Adipocyte (in vitro differentiated cells): ENCODE data around the gene ERBB4.
"Not testable (repeated sequence)": the region's sequence is repeated elsewhere in the genome, so short reads cannot be mapped to it uniquely, and the experiment has no call there.

Source experiments
- DNase-seq: peaks from one replicate; pipeline ENCODE4 v3.0.0-alpha.2; 2015; ENCODE audit warnings: low read depth
- H3K27me3 ChIP-seq: replicated peaks from 2 replicates; pipeline ENCODE4 v1.7.0; 2013; ENCODE audit warnings: mild to moderate bottlenecking, low read length, moderate library complexity; ENCODE audit not compliant: control insufficient read depth, insufficient read depth
- H3K36me3 ChIP-seq: 2 replicates; pipeline ENCODE4 v1.7.0; 2013; ENCODE audit warnings: low read length, mild to moderate bottlenecking, moderate library complexity; ENCODE audit not compliant: control insufficient read depth, insufficient read depth, severe bottlenecking
- H3K4me1 ChIP-seq: 2 replicates; pipeline ENCODE4 v1.7.0; 2013; ENCODE audit warnings: mild to moderate bottlenecking, low read length, moderate library complexity; ENCODE audit not compliant: control insufficient read depth, insufficient read depth
- H3K4me3 ChIP-seq: 2 replicates; pipeline ENCODE4 v1.7.0; 2013; ENCODE audit warnings: mild to moderate bottlenecking, low read length, moderate library complexity
- H3K9ac ChIP-seq: 2 replicates; pipeline ENCODE4 v1.7.0; 2013; ENCODE audit warnings: mild to moderate bottlenecking, low read length, moderate library complexity
- H3K9me3 ChIP-seq: 2 replicates; pipeline ENCODE4 v1.7.0; 2013; ENCODE audit warnings: mild to moderate bottlenecking, low read length, moderate library complexity; ENCODE audit not compliant: control insufficient read depth

ERBB4 gene

GRCh38 chr2:212022966-212023365, 515.6 kb downstream of the ERBB4 start:
- no peaks in the 10 kb centered on the region for H3K9me3 ChIP-seq
- H3K36me3 ChIP-seq = no peaks in the 10 kb centered on the region
- DNase-seq = peak; percentile 29
- no peaks in the 10 kb centered on the region for H3K27me3 ChIP-seq
- peaks cover 15% of the 10 kb centered on the region for H3K4me1 ChIP-seq
- H3K9ac ChIP-seq = no peak overlapping the region
- no peak overlapping the region for H3K4me3 ChIP-seq

- H3K9ac ChIP-seq = no peak overlapping the region
- H3K27me3 ChIP-seq = no peaks in the 10 kb centered on the region
- H3K36me3 ChIP-seq = no peaks in the 10 kb centered on the region
- no peak overlapping the region for H3K4me3 ChIP-seq
- peak; percentile 46 for DNase-seq
- H3K9me3 ChIP-seq = no peaks in the 10 kb centered on the region
- H3K4me1 ChIP-seq = peaks cover 16% of the 10 kb centered on the region
These were observed 516.7 kb downstream of the ERBB4 start for GRCh38 chr2:212021947-212022346.

- Histone ChIP-seq H3K4me3 (peak overlapping the region; percentile 16), H3K27me3 (no peaks in the 10 kb centered on the region)
- DNase-seq = no peak
These were observed 523.0 kb downstream of the ERBB4 start for GRCh38 chr2:212015588-212015987.

GRCh38 chr2:212013626-212014025, 525.0 kb downstream of the ERBB4 start:
- Histone ChIP-seq H3K36me3 (no peaks in the 10 kb centered on the region), H3K4me3 (no peak overlapping the region), H3K9me3 (no peaks in the 10 kb centered on the region), H3K27me3 (no peaks in the 10 kb centered on the region), H3K9ac (peak overlapping the region; percentile 20), H3K4me1 (peaks cover 40% of the 10 kb centered on the region)
- DNase-seq = no peak

More at GRCh38 chr2:212015588-212015987, 523.0 kb downstream of the ERBB4 start:
- Histone ChIP-seq H3K9me3 (no peaks in the 10 kb centered on the region), H3K4me1 (peaks cover 40% of the 10 kb centered on the region), H3K36me3 (no peaks in the 10 kb centered on the region), H3K9ac (no peak overlapping the region)

- not testable (repeated sequence) for H3K27me3 ChIP-seq, H3K9ac ChIP-seq, H3K4me3 ChIP-seq, DNase-seq, H3K36me3 ChIP-seq, H3K9me3 ChIP-seq
- peaks cover 12% of the 10 kb centered on the region for H3K4me1 ChIP-seq
These were observed 528.3 kb downstream of the ERBB4 start for GRCh38 chr2:212010305-212010704.

GRCh38 chr2:212007972-212008371, 530.6 kb downstream of the ERBB4 start:
- H3K4me1 ChIP-seq = no peaks in the 10 kb centered on the region
- no peak overlapping the region for H3K9ac ChIP-seq
- no peaks in the 10 kb centered on the region for H3K9me3 ChIP-seq
- H3K27me3 ChIP-seq = no peaks in the 10 kb centered on the region
- DNase-seq = no peak
- no peak overlapping the region for H3K4me3 ChIP-seq
- H3K36me3 ChIP-seq = no peaks in the 10 kb centered on the region

- no peaks in the 10 kb centered on the region for H3K9me3 ChIP-seq
- H3K9ac ChIP-seq = no peak overlapping the region
- H3K4me1 ChIP-seq = no peaks in the 10 kb centered on the region
- H3K36me3 ChIP-seq = no peaks in the 10 kb centered on the region
- H3K4me3 ChIP-seq = no peak overlapping the region
- H3K27me3 ChIP-seq = no peaks in the 10 kb centered on the region
- peak; percentile 74 for DNase-seq
These were observed 533.4 kb downstream of the ERBB4 start for GRCh38 chr2:212005085-212005671.

- Histone ChIP-seq H3K36me3 (no peaks in the 10 kb centered on the region), H3K27me3 (no peaks in the 10 kb centered on the region), H3K4me3 (no peak overlapping the region), H3K9me3 (no peaks in the 10 kb centered on the region), H3K9ac (no peak overlapping the region), H3K4me1 (no peaks in the 10 kb centered on the region)
- no peak for DNase-seq
These were observed 537.3 kb downstream of the ERBB4 start for GRCh38 chr2:212001325-212001724.

GRCh38 chr2:211996857-211997256, 541.7 kb downstream of the ERBB4 start:
- Histone ChIP-seq H3K9ac (no peak overlapping the region), H3K9me3 (no peaks in the 10 kb centered on the region), H3K36me3 (no peaks in the 10 kb centered on the region), H3K4me1 (no peaks in the 10 kb centered on the region), H3K4me3 (no peak overlapping the region), H3K27me3 (no peaks in the 10 kb centered on the region)
- no peak for DNase-seq

GRCh38 chr2:211994806-211995205, 543.8 kb downstream of the ERBB4 start:
- H3K4me3 ChIP-seq = no peak overlapping the region
- DNase-seq = no peak
- H3K9ac ChIP-seq = no peak overlapping the region
- H3K4me1 ChIP-seq = no peaks in the 10 kb centered on the region
- no peaks in the 10 kb centered on the region for H3K36me3 ChIP-seq
- no peaks in the 10 kb centered on the region for H3K27me3 ChIP-seq
- H3K9me3 ChIP-seq = no peaks in the 10 kb centered on the region

- Histone ChIP-seq H3K4me1 (no peaks in the 10 kb centered on the region), H3K9me3 (no peaks in the 10 kb centered on the region), H3K4me3 (no peak overlapping the region), H3K27me3 (no peaks in the 10 kb centered on the region), H3K9ac (no peak overlapping the region), H3K36me3 (no peaks in the 10 kb centered on the region)
- no peak for DNase-seq
These were observed 548.3 kb downstream of the ERBB4 start for GRCh38 chr2:211990335-211990734.

- Histone ChIP-seq H3K36me3 (no peaks in the 10 kb centered on the region), H3K4me3 (no peak overlapping the region), H3K9me3 (no peaks in the 10 kb centered on the region), H3K27me3 (no peaks in the 10 kb centered on the region), H3K4me1 (no peaks in the 10 kb centered on the region), H3K9ac (no peak overlapping the region)
- DNase-seq = no peak
These were observed 552.3 kb downstream of the ERBB4 start for GRCh38 chr2:211986313-211986712.
